HG03378 (cell line): ENCODE data around the gene DCLK2.

Source experiments
- ATAC-seq: cut with Tn5 transposase; IDR thresholded peaks from one replicate; pipeline ENCODE4 v1.9.1; 2021; ENCODE audit warnings: mild to moderate bottlenecking, moderate library complexity; ENCODE audit not compliant: unreplicated experiment

DCLK2 gene

DNA sequence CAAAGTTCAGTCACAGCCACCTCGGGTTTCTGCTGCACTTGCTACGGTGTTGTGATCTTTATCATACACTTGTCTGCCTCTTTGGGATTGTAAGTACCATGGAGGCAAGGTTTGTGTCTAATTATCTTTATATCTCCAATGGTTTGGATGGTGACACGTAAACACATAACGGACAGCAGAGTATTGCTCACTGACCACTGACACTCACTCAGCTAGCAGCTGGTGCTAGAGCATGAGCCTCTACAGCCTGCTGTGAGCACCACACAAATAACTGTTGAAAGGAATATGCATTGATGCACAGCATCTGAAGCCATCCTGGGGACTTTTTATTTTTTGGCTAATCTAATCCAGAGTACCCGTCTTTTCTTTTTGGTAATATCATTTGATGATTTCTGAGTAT lies 156.0 kb downstream of the DCLK2 start:
- no peak for ATAC-seq

GRCh38 chr4:150235317-150235716 lies 157.1 kb downstream of the DCLK2 start:
- ATAC-seq: no peak

DNA sequence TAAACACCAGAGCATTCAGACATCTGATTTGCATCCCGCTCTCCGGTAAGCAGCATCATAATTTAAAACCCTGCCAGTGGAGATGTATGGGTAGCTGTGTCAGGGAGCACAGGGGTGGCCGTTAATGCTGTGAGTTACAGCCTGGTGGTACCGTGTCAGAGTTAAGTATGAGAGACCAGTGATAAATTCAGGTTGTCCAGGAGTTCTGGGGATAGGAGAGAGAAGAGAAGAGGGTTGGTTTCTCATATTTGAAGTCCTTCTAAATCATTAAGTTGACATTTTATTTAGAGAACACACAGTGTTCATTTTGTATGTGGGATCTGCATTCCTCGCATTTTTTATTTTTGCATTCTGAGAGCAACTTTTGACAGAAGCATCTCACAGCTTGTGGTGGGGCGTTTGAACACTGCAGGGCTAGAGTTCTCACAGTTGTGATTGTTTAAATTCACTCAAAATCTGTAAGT lies 157.6 kb downstream of the DCLK2 start:
- no peak for ATAC-seq

- no peak for ATAC-seq
Measured at GRCh38 chr4:150236626-150237025, 158.4 kb downstream of the DCLK2 start.

DNA sequence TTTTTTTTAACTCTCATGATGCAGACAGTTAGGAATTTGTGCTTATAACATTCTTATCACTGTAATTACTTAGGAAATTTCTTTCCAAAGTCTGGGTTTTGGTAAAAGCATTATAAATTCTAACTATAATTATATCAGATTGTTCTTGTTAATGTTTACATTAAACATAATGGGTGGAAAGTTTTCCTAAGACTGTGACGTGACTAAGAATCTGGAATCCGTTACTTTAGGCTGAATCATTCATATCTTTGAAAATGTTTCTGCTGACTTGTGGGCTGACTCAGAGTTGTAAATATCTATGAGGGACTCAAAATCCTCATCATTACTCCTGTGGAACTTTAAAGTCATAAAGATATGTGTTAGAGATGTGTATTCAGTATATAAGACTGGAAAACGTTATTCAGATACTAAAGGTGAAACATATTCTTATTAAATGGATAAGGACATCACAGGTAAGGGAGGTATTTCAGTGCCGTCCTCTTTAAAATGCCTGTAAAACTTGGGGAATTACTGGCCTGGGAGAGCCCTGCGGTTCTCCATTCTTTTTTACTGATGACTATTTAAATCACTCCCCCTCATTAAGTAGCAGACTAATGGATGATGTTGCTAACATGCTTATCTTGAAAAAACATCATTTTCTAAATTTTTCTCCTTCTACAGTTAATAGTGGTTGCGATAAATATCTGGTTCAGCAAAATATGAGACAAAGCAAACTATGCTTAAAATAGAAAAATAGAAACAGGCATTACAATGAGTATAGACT lies 159.0 kb downstream of the DCLK2 start:
- ATAC-seq: no peak

DNA sequence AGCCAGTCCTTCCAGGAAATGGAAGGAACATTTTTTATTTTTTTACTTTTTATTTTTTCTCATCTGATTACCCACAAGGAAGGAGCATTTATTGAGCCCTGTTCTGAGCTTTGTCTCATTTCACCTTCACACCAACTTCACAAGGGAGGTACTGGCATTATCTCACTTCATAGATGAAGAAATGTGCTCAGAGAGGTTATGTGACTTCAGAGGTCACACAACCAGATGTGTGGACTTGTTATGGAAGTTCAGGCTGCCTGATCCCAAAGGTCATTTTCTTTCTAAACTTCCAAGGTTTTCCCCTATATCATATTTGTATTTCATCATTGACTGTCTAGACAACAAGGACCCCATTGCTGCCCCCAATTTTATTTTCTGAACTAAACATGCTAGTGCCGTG lies 160.3 kb downstream of the DCLK2 start:
- no peak for ATAC-seq

DNA sequence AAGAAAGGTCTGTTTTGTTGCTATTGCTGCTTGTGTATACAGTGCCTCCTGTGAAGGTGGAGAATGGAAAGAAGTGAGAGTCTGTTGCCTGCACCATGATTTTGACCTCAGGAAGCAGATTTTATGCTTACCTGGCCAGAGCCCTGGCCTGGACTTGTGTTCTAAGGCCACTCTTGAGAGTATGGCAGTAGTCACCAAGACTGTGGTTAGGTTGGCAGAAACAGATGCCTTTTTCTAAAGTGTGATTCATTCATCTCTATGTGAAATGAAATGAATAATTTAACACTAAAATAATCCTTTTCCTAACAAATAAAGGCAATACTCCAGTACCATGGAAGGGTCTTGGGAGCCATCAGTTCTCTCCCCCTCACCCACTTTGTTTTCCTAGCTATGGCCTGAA lies 161.8 kb downstream of the DCLK2 start:
- ATAC-seq: no peak

- ATAC-seq: no peak
Measured at GRCh38 chr4:150242820-150243458, 164.7 kb downstream of the DCLK2 start.

GRCh38 chr4:150243932-150244331 lies 165.7 kb downstream of the DCLK2 start:
- ATAC-seq: no peak

GRCh38 chr4:150244600-150244999 lies 166.4 kb downstream of the DCLK2 start:
- ATAC-seq: no peak

DNA sequence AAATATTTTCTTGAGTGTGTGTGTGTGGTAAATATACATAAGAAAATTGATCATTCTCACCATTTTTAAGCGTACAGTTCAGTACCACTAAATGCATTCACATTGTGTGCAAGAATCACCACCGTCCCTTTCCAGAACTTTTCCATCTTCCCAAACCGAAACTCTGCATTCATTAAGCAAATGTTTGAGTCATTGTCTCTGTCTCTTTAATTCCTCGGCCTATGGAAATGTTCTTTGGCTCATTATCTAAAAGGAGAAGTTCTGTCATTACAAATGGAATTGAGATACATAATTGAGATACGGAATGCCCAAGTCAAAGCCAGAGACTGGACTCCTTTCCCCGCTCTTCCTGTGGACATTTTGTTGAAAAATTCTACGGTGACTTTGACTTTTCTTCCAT lies 168.9 kb downstream of the DCLK2 start:
- no peak for ATAC-seq

DNA sequence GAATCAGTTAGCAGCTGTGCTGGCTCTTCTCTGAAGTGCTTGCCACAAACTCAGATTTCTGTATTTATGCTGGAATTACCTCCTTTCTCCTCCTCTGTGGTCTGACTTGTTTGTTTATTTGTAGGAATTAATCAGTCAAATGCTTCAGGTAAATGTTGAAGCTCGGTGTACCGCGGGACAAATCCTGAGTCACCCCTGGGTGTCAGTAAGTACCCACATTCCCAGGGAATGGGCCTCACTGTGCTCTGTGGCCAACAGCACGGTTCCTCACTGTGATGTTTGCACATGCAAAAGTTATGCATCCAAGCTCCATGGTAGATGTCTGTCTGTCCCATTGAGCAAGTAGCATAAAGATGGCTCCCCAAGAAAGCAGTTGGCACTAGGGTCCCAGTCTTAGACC lies 169.9 kb downstream of the DCLK2 start:
- no peak for ATAC-seq

GRCh38 chr4:150250293-150250997 lies 172.2 kb downstream of the DCLK2 start:
- no peak for ATAC-seq

DNA sequence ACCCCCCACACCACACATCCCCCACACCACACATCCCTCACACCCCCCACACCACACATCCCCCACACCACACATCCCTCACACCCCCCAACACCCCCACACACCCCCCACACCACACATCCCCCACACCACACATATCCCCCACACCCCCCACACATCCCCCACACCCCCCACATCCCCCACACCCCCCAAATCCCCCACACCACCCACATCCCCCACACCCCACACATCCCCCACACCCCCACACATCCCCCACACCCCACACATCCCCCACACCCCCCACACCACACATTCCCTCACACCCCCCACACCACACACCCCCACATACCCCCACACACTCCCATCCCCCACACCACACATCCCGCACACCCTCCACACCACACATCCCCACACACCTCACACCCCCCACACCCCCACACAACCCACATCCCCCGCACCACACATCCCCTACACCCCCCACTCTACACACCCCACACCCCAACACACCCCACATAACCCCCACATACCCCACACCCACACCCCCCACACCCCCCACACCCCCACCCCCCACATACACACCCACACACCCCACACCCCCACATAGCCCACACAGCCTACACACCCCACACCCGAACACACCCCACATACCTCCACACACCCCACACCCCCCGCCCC lies 172.9 kb downstream of the DCLK2 start:
- ATAC-seq: no peak

DNA sequence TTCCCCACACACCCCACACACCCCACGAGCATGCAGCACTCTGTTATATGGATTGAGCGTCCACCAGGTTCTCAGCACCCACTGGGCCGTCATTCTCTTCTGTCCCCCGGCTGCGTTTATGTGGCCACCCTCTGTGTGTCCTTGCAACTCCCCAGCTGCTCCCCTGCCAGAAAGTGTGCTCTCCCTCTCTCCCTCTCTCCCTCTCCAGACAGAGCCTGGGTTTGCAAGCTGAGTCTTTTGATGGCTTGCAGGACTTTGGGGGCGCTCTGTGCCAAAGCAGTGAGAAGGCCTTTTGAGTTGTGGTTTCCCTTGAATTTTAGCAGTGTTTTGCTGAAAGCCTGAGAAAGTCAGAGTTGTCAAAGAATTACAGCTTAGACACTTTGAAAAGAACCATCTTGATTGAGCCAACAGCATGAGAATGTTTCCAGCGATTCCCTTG lies 173.5 kb downstream of the DCLK2 start:
- ATAC-seq: no peak

DNA sequence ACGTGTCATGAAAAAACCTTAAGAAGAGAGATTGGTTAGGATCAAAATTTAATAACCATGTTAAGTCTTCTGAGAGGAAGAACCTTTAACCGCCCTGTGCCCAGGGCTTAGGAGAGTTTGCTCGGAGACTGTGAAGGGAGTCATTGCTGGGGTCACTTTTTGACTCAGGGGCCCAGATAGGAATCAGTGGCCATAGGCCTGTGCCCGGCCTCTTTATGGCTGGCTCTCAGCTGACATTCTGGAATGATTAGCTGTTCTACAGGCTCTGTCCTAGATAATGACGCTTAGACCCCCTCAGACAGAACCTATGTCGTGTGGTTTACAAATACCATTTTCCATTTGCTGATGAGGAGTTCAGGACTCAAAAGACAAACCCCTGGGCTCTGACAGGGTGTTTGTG lies 174.1 kb downstream of the DCLK2 start:
- ATAC-seq: no peak

DNA sequence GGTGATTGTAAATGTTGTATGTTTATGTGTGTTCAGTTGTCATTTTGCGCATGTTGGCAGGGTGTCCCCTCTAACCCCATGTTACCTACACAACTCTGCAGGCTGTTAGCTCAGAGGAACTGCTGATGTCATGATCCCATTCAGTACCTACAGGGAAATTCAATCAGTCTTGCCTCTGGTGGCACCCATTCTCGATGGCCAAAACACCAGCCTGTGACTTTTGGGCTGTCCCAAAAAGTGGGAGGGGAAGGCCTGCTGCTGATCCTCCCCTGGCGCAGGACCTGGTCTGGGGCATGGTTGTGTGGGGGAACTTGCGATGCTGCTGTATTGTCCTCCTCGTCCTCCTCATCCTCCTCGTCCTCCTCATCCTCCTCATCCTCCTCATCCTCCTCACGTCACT lies 174.5 kb downstream of the DCLK2 start:
- no peak for ATAC-seq

DNA sequence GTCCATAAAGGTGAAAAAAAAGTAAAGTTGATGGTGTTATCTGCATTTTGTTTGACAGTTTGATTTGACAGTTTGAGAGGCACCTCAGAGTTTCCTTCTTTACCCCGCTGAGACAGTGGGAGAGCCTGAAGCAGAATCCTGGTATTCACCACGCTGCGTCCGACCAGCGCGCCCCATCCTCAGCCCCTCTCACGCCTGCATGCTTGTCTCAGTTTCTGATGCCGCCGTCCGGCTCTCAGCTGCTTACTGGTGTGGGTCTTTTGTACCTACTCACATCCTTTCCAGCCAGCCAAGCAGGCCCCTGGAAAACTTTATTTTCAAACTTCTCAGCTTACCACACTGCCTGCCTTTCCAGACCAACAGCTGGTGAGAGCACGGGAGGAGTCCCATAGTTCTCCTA lies 175.2 kb downstream of the DCLK2 start:
- ATAC-seq: no peak

DNA sequence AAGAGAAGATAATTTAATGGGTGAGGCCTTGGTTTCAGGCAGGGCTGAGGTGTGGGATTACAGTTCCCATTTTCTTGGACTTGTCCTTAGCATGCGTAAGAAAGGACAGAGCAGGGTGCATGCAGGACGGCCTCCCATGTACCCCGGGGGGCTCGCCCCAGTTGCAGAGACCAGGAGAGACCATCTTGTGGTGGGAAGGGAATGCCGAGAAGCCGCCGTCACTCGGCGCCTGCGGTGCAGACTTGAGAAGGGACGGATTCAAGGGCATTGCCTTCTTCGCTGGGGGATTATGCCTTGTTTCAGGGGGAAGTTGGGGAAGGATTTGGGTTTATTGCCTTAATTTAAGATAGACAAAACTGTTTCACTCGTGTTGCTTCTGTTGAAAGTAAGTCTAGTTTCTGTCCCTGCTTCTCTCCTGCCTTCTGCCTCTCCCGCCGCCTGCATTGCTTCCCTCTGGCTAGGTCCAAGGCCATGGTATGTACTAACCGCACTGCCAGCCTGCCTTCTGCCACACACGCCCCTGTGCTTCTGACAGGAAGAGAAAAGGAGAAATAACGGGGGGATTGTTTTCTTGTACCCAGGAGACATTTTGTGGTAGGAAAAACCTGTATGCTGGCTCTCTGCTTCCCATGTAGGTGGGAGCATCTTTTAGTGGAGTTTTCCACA lies 175.9 kb downstream of the DCLK2 start:
- ATAC-seq: no peak

DNA sequence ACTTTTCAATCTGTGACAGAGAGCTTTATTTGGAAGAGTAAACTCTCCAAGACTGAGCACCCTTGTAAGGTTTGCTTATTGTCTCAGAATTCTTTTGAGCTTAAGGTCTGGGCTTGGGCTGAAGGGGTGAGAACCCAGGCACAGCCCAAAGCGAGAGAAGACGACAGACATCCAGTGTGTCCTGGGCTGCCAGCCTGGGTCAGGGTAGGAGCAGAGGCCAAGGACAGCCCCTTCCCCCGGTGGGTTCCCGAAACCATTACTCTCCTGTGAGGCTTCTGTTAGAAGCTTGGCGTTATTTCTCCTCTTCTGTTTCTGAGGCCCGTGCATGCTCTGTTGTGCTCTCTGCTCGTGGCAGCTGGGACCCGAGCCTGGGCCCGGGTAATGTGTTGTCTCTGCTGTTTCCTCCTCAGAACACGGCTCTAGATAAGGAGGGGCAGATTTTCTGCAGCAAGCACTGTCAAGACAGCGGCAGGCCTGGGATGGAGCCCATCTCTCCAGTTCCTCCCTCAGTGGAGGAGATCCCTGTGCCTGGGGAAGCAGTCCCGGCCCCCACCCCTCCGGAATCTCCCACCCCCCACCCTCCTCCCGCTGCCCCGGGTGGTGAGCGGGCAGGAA lies 177.5 kb downstream of the DCLK2 start:
- no peak for ATAC-seq
